AG04450 (cell line): ENCODE data around the gene SLC47A1. TPM values are rescaled to one million over a fixed set of nuclear protein-coding genes. Genes with fewer than 3 reads are reported as not detected.

ENCODE experiments used
- CTCF ChIA-PET: fragments of 300-600, 350-600 bp; formaldehyde crosslinking; extraction: SDS; loops from one replicate; lab custom pipeline; 2022; ENCODE audit warnings: antibody characterized with exemption, inconsistent platforms; lab: Charles Lee
- POLR2A ChIA-PET: fragments of 350-600 bp; formaldehyde crosslinking; extraction: SDS; loops from one replicate; lab custom pipeline; 2021; ENCODE audit warnings: antibody characterized with exemption, inconsistent platforms; lab: Yijun Ruan, JAX
- DNase-seq: peaks from one replicate; pipeline ENCODE4 v3.0.0-alpha.2; 2011; ENCODE audit warnings: low read depth, low spot score
- H3K27ac ChIP-seq: one replicate; pipeline ENCODE4 v1.5.1; 2012; ENCODE audit warnings: low read depth, low read length, control low read depth
- H3K27me3 ChIP-seq: one replicate; pipeline ENCODE4 v1.6.0; 2012; ENCODE audit warnings: low read length; ENCODE audit not compliant: control insufficient read depth, insufficient read depth
- H3K4me3 ChIP-seq: 2 replicates; pipeline ENCODE4 v1.5.1; 2011; ENCODE audit warnings: mild to moderate bottlenecking, low read depth, low read length, control low read depth
- H3K9me3 ChIP-seq: 2 replicates; pipeline ENCODE4 v1.5.1; 2012; ENCODE audit warnings: low read length; ENCODE audit not compliant: control insufficient read depth, insufficient read depth
- polyA plus RNA-seq: library from polyadenylated mRNA; depleted of rRNA; stranded (reverse); fragments of >200 nt; gene quantifications from 2 replicates; pipeline ENCODE4 v1.2.3, GENCODE V29; 2011
- TF ChIP-seq, protein P1 (sequence below): IDR thresholded peaks from 2 replicates; pipeline ENCODE4 v1.5.1; 2011; ENCODE audit warnings: low read depth, low read length, control low read depth, inconsistent platforms

The SLC47A1 gene
- polyA plus RNA-seq, 1 experiment: 0.06 TPM

- TF ChIP-seq, protein P1, sequence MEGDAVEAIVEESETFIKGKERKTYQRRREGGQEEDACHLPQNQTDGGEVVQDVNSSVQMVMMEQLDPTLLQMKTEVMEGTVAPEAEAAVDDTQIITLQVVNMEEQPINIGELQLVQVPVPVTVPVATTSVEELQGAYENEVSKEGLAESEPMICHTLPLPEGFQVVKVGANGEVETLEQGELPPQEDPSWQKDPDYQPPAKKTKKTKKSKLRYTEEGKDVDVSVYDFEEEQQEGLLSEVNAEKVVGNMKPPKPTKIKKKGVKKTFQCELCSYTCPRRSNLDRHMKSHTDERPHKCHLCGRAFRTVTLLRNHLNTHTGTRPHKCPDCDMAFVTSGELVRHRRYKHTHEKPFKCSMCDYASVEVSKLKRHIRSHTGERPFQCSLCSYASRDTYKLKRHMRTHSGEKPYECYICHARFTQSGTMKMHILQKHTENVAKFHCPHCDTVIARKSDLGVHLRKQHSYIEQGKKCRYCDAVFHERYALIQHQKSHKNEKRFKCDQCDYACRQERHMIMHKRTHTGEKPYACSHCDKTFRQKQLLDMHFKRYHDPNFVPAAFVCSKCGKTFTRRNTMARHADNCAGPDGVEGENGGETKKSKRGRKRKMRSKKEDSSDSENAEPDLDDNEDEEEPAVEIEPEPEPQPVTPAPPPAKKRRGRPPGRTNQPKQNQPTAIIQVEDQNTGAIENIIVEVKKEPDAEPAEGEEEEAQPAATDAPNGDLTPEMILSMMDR: no peak
- H3K4me3 ChIP-seq: no peak overlapping the region
- no peaks in the 10 kb centered on the region for H3K9me3 ChIP-seq
- peaks cover 27% of the 10 kb centered on the region for H3K27me3 ChIP-seq
- ChIA-PET CTCF (no interaction called here), POLR2A (no interaction called here)
- no peak overlapping the region for H3K27ac ChIP-seq
- no peak for DNase-seq
These were observed 19.4 kb downstream of the SLC47A1 start for GRCh38 chr17:19553036-19553435.

DNA sequence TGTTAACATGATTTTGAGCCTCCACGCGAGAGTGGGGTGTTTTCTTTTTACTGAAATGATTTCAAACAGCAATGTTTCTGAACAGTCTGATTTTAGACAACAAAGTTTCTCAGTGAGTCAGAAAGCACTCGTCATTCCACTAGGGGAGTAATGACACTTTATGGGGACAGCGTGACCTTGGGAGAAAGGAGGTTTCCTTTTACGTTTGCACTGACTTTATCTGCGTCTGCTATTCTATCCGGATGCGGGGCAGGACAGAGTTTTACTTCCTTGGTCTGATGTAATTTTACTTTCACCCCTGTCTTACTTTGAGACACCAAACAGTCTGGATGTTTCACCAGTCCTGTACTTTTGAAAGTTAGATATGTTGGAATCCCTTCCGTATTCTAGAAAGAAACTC is 20.7 kb downstream of the SLC47A1 start:
- DNase-seq: no peak
- POLR2A ChIA-PET: no interaction called here
- Histone ChIP-seq H3K27me3 (peaks cover 27% of the 10 kb centered on the region), H3K9me3 (no peaks in the 10 kb centered on the region), H3K4me3 (no peak overlapping the region), H3K27ac (no peak overlapping the region)
- CTCF ChIA-PET: no interaction called here
- TF ChIP-seq, protein P1: no peak

- CTCF ChIA-PET: no interaction called here
- Histone ChIP-seq H3K27ac (no peak overlapping the region), H3K27me3 (peaks cover 32% of the 10 kb centered on the region), H3K9me3 (no peaks in the 10 kb centered on the region), H3K4me3 (no peak overlapping the region)
- POLR2A ChIA-PET: no interaction called here
- TF ChIP-seq, protein P1: no peak
- no peak for DNase-seq
These were observed 22.1 kb downstream of the SLC47A1 start for GRCh38 chr17:19555746-19556145.

DNA sequence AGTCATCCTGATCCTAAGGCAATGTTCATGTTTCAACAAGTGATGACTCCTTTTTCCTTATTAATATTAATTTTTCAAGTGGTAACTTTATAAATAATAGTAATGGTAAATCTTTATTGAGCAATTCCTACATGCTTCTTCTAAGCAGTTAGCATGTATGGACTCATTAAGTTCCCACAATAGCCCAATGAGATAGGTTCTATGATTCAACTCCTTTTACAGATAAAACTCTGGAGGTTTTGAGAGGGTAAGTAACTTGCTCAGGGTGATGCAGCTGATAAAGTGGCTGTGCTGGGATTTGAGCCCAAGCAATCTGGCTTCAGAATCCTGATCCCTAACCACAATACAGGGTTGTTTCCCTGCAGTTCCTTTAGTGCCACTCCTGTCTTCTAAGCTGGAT is 25.3 kb downstream of the SLC47A1 start:
- Histone ChIP-seq H3K9me3 (no peaks in the 10 kb centered on the region), H3K27me3 (peaks cover 20% of the 10 kb centered on the region), H3K4me3 (no peak overlapping the region), H3K27ac (no peak overlapping the region)
- TF ChIP-seq, protein P1: no peak
- POLR2A ChIA-PET: no interaction called here
- no peak for DNase-seq
- CTCF ChIA-PET: no interaction called here

DNA sequence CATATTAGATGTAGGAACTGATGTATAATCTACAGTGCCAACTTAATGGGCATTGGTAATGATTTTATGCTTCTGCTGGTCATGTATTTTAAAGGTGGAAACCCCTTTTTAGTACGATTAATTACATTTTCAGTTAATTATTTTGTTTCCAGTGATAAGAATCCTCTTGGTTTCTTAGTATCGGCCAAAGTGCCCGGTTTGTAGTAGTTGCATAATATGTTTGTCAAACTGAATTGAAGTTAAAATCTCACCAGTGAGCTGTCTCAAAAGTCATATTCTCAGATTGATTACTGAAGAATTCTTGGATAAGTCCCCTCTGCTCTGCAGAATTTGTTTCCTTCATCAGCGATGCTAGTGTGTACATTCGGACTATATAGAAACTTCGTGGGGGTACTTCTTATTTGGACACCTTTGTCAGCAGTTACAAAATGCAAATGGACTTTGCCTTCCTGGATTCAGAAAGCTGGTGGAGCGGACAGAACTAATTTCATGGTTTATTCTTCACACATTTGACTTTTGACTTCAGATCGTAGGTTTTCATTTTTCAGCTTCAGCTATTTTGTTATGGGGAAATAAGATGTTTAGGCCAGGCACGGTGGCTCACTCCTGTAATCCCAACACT is 28.2 kb downstream of the SLC47A1 start:
- TF ChIP-seq, protein P1: no peak
- DNase-seq: no peak
- H3K9me3 ChIP-seq: no peaks in the 10 kb centered on the region
- H3K27me3 ChIP-seq: peaks cover 12% of the 10 kb centered on the region
- POLR2A ChIA-PET: no interaction called here
- CTCF ChIA-PET: no interaction called here
- H3K4me3 ChIP-seq: no peak overlapping the region
- no peak overlapping the region for H3K27ac ChIP-seq
